GM12878 (cell line): ENCODE results near the gene GKAP1. TPM values are rescaled to one million over a fixed set of nuclear protein-coding genes. Genes with fewer than 3 reads are reported as not detected.

Experiments used
- ATAC-seq: fragments of 200-7000 bp; cut with Tn5 transposase; 3 replicates; pipeline ENCODE4 v1.9.1; 2020; ENCODE audit warnings: mild to moderate bottlenecking, moderate library complexity
- BruUV-seq: library from RNA; stranded (reverse); fragments of 400-500 nt; replicated peaks from 2 replicates; lab custom pipeline; 2021; lab: Mats Ljungman, UMichigan
- CTCF ChIA-PET: fragments of 300-600 bp; sonication (Branson Sonifier 250); formaldehyde crosslinking; extraction: SDS; loops from one replicate; lab custom pipeline; 2021; ENCODE audit warnings: inconsistent platforms; lab: Yijun Ruan, JAX
- POLR2A ChIA-PET: fragments of 350-600 bp; formaldehyde crosslinking; extraction: SDS; loops from one replicate; lab custom pipeline; 2021; ENCODE audit warnings: inconsistent platforms; lab: Charles Lee
- RAD21 ChIA-PET: fragments of 300-600 bp; sonication (Branson Sonifier 250); formaldehyde crosslinking; loops from one replicate; lab custom pipeline; 2023; ENCODE audit warnings: antibody characterized with exemption; ENCODE audit not compliant: unreplicated experiment; lab: Charles Lee
- SMC1A ChIA-PET: fragments of 300-600 bp; sonication (Branson Sonifier 250); formaldehyde crosslinking; loops from one replicate; lab custom pipeline; 2023; ENCODE audit not compliant: unreplicated experiment, uncharacterized antibody; lab: Charles Lee
- DNase-seq: peaks from one replicate; pipeline ENCODE4 v3.0.0-alpha.2; 2011; ENCODE audit warnings: low read depth, low spot score
- FAIRE-seq: peaks from 3 replicates; lab custom pipeline; 2011; peaks lifted over from hg19 to GRCh38; lab: Jason Lieb, UNC
- H2AFZ ChIP-seq: 2 replicates; pipeline ENCODE4 v1.6.0; 2011; ENCODE audit warnings: low read depth, low read length, control low read depth; ENCODE audit not compliant: control insufficient read depth
- H3K27ac ChIP-seq: 2 replicates; pipeline ENCODE4 v1.5.1; 2011; ENCODE audit warnings: control low read depth; ENCODE audit not compliant: control insufficient read depth, insufficient read depth
- H3K27me3 ChIP-seq, 2 experiments: replicated peaks in 1 of 2; 2 replicates each; pipeline versions ENCODE4 v1.6.0 to v1.6.1; 2011; ENCODE audit warnings: low read length in 1 of 2; ENCODE audit not compliant: control insufficient read depth in 2 of 2, insufficient read depth in 2 of 2
- H3K36me3 ChIP-seq, 2 experiments: 2 replicates each; pipeline ENCODE4 v1.5.1; 2011; ENCODE audit warnings: low read length in 1 of 2; ENCODE audit not compliant: control insufficient read depth in 2 of 2, insufficient read depth in 2 of 2
- H3K4me1 ChIP-seq: 2 replicates; pipeline ENCODE4 v1.6.1; 2011; ENCODE audit warnings: mild to moderate bottlenecking, low read length, moderate library complexity, mixed read lengths; ENCODE audit not compliant: control insufficient read depth, insufficient read depth
- H3K4me2 ChIP-seq: 2 replicates; pipeline ENCODE4 v1.6.0; 2011; ENCODE audit warnings: control low read depth; ENCODE audit not compliant: control insufficient read depth, insufficient read depth
- H3K4me3 ChIP-seq: fragments of 200-600 bp; sonication (generic); 2 replicates; pipeline ENCODE4 v1.5.1; 2016
- H3K79me2 ChIP-seq: 2 replicates; pipeline ENCODE4 v1.6.0; 2011; ENCODE audit warnings: low read length; ENCODE audit not compliant: control insufficient read depth, insufficient read depth
- H3K9ac ChIP-seq: 2 replicates; pipeline ENCODE4 v1.8.0; 2011; ENCODE audit warnings: low read length, control low read depth, mixed read lengths; ENCODE audit not compliant: control insufficient read depth, insufficient read depth
- H3K9me3 ChIP-seq: replicated peaks from 3 replicates; pipeline ENCODE4 v1.5.1; 2011; ENCODE audit warnings: mild to moderate bottlenecking, low read length; ENCODE audit not compliant: control insufficient read depth, insufficient read depth
- H4K20me1 ChIP-seq: 2 replicates; pipeline ENCODE4 v1.6.0; 2011; ENCODE audit not compliant: control insufficient read depth, insufficient read depth
- ASH2L ChIP-seq: fragments of 300-600, 200-600 bp; sonication (generic); IDR thresholded peaks from 2 replicates; pipeline ENCODE4 v1.6.1; 2017; ENCODE audit warnings: low read depth, mild to moderate bottlenecking, borderline replicate concordance
- BMI1 ChIP-seq: fragments of 450-650 bp; IDR thresholded peaks from 2 replicates; pipeline ENCODE4 v1.6.1; 2016; ENCODE audit warnings: mild to moderate bottlenecking, moderate library complexity, borderline replicate concordance
- EP300 ChIP-seq, 2 experiments: fragments of 150-350 bp in 1 of 2; IDR thresholded peaks; 2 replicates each; pipeline ENCODE4 v1.6.1; 2011 to 2012; ENCODE audit warnings: low read depth in 2 of 2, low read length in 2 of 2, borderline replicate concordance in 1 of 2, improper control_type of control experiment in 1 of 2, inconsistent platforms in 1 of 2; ENCODE audit not compliant: control insufficient read depth in 1 of 2
- IRF4 ChIP-seq: IDR thresholded peaks from 2 replicates; pipeline ENCODE4 v1.6.1; 2011; ENCODE audit warnings: low read depth, low read length
- NFXL1 ChIP-seq: fragments of 450-650 bp; IDR thresholded peaks from 2 replicates; pipeline ENCODE4 v1.6.1; 2017; ENCODE audit warnings: antibody characterized with exemption, mild to moderate bottlenecking, borderline replicate concordance
- PAX5 ChIP-seq: IDR thresholded peaks from 2 replicates; pipeline ENCODE4 v1.6.1; 2011; ENCODE audit warnings: low read depth, low read length, borderline replicate concordance
- STAT3 ChIP-seq: IDR thresholded peaks from 2 replicates; pipeline ENCODE4 v1.6.1; 2011; ENCODE audit warnings: low read depth, low read length, improper control_type of control experiment
- TCF12 ChIP-seq: IDR thresholded peaks from 2 replicates; pipeline ENCODE4 v1.6.1; 2011; ENCODE audit warnings: low read depth, mild to moderate bottlenecking, low read length
- ZNF207 ChIP-seq: fragments of 450-650 bp; IDR thresholded peaks from 2 replicates; pipeline ENCODE4 v1.6.1; 2014; ENCODE audit warnings: antibody characterized with exemption, mild to moderate bottlenecking, borderline replicate concordance
- WGBS: methylation state at CpG from one replicate; pipeline ENCODE4 v1.1.6; 2016; ENCODE audit warnings: low lambda C conversion rate; ENCODE audit not compliant: insufficient replicate concordance, insufficient coverage; ENCODE audit errors: missing lambda C conversion rate; 5-methylcytosine and 5-hydroxymethylcytosine counted together
- in situ Hi-C: fragments of 300-500 bp; cut with MboI; formaldehyde crosslinking; loops from 9 replicates; pipeline ENCODE4 v1.14.3; 2018; ENCODE audit warnings: mixed read lengths
- intact Hi-C: fragments of 100-400 bp; cut with micrococcal nuclease; formaldehyde crosslinking; loops from one replicate; pipeline ENCODE4 v1.14.2; 2022; ENCODE audit not compliant: unreplicated experiment
- polyA plus RNA-seq, 11 experiments: library from polyadenylated mRNA; depleted of rRNA in 4 of 11; unstranded in 6 of 11; stranded (reverse) in 5 of 11; fragments of >200 nt; fragmentation: Nextera tagmentation in 4 of 11; fragmentation: Illumina TruSeq in 1 of 11; extraction: Ambion mirVana in 4 of 11; extraction: Trizol in 1 of 11; gene quantifications; 1 replicate in 1 of 11; 2 replicates in 10 of 11; pipeline versions ENCODE4 v1.2.1 to v1.2.3, GENCODE V29; 2011 to 2016; ENCODE audit warnings: inconsistent platforms in 2 of 11, missing spikeins in 2 of 11, low read depth in 1 of 11
- total RNA-seq, 4 experiments: library from RNA; depleted of rRNA in 3 of 4; stranded (reverse); fragments of >200 nt in 3 of 4; fragmentation: Illumina TruSeq in 1 of 4; extraction: Trizol in 1 of 4; gene quantifications; 2 replicates each; pipeline versions ENCODE4 v1.2.1 to v1.2.3, GENCODE V29; 2013 to 2021
- TF ChIP-seq, protein P1 (sequence below): fragments of 450-650 bp; formaldehyde crosslinking; IDR thresholded peaks from 2 replicates; pipeline ENCODE4 v1.5.0; 2022; ENCODE audit warnings: mild to moderate bottlenecking, missing genetic modification characterization
- TF ChIP-seq, protein P2 (sequence below): IDR thresholded peaks from 2 replicates; pipeline ENCODE4 v1.6.1; 2011; ENCODE audit warnings: low read depth, mild to moderate bottlenecking, low read length, moderate library complexity, borderline replicate concordance; ENCODE audit errors: extremely low read depth
- TF ChIP-seq, protein P3 (sequence below): fragments of 150-350 bp; IDR thresholded peaks from 2 replicates; pipeline ENCODE4 v1.6.1; 2016; ENCODE audit warnings: low read depth, low read length
- TF ChIP-seq, protein P4 (sequence below): IDR thresholded peaks from 2 replicates; pipeline ENCODE4 v1.6.1; 2011; ENCODE audit warnings: mild to moderate bottlenecking, low read depth, low read length, moderate library complexity; ENCODE audit not compliant: insufficient replicate concordance

Gene GKAP1
- total and polyA plus RNA-seq, 10 of the 15 experiments (the other 5 are each of a cell fraction or from before 2014, with no cell fraction given) = 0.92 to 5.1 (median 2.7) TPM

- no peaks in the 10 kb centered on the region for H3K9me3 ChIP-seq
- no peak overlapping the region for H3K4me3 ChIP-seq
- FAIRE-seq (no peak), ATAC-seq (no peak), DNase-seq (no peak)
- WGBS = 93% methylated on average over 1 of the region's 1 CpG
- no peaks in the 10 kb centered on the region for H3K79me2 ChIP-seq
- ChIA-PET RAD21 (no interaction called here), CTCF (no interaction called here), POLR2A (no interaction called here), SMC1A (no interaction called here)
- H3K27me3 ChIP-seq = no peaks in the 10 kb centered on the region
- no peak overlapping the region for H3K27ac ChIP-seq
- no peak overlapping the region for H2AFZ ChIP-seq
- H4K20me1 ChIP-seq = no peaks in the 10 kb centered on the region
- H3K9ac ChIP-seq = no peak overlapping the region
- H3K4me2 ChIP-seq = no peak overlapping the region
- in situ Hi-C loops (no loop called here), intact Hi-C loops (no loop called here)
- no peaks in the 10 kb centered on the region for H3K4me1 ChIP-seq
- H3K36me3 ChIP-seq = no peaks in the 10 kb centered on the region
- TF ChIP-seq ZNF207 (no peak), EP300 (IDR thresholded peaks at IDR 0.05; ENCODE audit: borderline replicate concordance in 1 of 2, control insufficient read depth in 1 of 2, low read depth in 2 of 2, low read length in 2 of 2) (no peak), PAX5 (no peak), IRF4 (no peak), STAT3 (no peak), NFXL1 (no peak), TCF12 (no peak), BMI1 (no peak), ASH2L (no peak)
- TF ChIP-seq, protein P1, sequence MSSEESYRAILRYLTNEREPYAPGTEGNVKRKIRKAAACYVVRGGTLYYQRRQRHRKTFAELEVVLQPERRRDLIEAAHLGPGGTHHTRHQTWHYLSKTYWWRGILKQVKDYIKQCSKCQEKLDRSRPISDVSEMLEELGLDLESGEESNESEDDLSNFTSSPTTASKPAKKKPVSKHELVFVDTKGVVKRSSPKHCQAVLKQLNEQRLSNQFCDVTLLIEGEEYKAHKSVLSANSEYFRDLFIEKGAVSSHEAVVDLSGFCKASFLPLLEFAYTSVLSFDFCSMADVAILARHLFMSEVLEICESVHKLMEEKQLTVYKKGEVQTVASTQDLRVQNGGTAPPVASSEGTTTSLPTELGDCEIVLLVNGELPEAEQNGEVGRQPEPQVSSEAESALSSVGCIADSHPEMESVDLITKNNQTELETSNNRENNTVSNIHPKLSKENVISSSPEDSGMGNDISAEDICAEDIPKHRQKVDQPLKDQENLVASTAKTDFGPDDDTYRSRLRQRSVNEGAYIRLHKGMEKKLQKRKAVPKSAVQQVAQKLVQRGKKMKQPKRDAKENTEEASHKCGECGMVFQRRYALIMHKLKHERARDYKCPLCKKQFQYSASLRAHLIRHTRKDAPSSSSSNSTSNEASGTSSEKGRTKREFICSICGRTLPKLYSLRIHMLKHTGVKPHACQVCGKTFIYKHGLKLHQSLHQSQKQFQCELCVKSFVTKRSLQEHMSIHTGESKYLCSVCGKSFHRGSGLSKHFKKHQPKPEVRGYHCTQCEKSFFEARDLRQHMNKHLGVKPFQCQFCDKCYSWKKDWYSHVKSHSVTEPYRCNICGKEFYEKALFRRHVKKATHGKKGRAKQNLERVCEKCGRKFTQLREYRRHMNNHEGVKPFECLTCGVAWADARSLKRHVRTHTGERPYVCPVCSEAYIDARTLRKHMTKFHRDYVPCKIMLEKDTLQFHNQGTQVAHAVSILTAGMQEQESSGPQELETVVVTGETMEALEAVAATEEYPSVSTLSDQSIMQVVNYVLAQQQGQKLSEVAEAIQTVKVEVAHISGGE (CRISPR knock-in tag) = no peak
- TF ChIP-seq, protein P2, sequence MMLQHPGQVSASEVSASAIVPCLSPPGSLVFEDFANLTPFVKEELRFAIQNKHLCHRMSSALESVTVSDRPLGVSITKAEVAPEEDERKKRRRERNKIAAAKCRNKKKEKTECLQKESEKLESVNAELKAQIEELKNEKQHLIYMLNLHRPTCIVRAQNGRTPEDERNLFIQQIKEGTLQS = no peak
- TF ChIP-seq, protein P3, sequence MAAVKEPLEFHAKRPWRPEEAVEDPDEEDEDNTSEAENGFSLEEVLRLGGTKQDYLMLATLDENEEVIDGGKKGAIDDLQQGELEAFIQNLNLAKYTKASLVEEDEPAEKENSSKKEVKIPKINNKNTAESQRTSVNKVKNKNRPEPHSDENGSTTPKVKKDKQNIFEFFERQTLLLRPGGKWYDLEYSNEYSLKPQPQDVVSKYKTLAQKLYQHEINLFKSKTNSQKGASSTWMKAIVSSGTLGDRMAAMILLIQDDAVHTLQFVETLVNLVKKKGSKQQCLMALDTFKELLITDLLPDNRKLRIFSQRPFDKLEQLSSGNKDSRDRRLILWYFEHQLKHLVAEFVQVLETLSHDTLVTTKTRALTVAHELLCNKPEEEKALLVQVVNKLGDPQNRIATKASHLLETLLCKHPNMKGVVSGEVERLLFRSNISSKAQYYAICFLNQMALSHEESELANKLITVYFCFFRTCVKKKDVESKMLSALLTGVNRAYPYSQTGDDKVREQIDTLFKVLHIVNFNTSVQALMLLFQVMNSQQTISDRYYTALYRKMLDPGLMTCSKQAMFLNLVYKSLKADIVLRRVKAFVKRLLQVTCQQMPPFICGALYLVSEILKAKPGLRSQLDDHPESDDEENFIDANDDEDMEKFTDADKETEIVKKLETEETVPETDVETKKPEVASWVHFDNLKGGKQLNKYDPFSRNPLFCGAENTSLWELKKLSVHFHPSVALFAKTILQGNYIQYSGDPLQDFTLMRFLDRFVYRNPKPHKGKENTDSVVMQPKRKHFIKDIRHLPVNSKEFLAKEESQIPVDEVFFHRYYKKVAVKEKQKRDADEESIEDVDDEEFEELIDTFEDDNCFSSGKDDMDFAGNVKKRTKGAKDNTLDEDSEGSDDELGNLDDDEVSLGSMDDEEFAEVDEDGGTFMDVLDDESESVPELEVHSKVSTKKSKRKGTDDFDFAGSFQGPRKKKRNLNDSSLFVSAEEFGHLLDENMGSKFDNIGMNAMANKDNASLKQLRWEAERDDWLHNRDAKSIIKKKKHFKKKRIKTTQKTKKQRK = no peak
- TF ChIP-seq, protein P4, sequence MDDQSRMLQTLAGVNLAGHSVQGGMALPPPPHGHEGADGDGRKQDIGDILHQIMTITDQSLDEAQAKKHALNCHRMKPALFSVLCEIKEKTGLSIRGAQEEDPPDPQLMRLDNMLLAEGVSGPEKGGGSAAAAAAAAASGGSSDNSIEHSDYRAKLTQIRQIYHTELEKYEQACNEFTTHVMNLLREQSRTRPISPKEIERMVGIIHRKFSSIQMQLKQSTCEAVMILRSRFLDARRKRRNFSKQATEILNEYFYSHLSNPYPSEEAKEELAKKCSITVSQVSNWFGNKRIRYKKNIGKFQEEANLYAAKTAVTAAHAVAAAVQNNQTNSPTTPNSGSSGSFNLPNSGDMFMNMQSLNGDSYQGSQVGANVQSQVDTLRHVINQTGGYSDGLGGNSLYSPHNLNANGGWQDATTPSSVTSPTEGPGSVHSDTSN = no peak
- no TSS peak for BruUV-seq
These were observed 24.8 kb downstream of the GKAP1 start for GRCh38 chr9:83792746-83793145.
